NCI-H2029 treated with DMSO at 0.1 percent for 48 hours (cell line): Measurements from ENCODE around the gene ZNF469.

Source experiments
- DNase-seq: peaks from one replicate; lab custom pipeline; 2025; lab: John Stamatoyannopoulos, UW

The ZNF469 gene

DNA sequence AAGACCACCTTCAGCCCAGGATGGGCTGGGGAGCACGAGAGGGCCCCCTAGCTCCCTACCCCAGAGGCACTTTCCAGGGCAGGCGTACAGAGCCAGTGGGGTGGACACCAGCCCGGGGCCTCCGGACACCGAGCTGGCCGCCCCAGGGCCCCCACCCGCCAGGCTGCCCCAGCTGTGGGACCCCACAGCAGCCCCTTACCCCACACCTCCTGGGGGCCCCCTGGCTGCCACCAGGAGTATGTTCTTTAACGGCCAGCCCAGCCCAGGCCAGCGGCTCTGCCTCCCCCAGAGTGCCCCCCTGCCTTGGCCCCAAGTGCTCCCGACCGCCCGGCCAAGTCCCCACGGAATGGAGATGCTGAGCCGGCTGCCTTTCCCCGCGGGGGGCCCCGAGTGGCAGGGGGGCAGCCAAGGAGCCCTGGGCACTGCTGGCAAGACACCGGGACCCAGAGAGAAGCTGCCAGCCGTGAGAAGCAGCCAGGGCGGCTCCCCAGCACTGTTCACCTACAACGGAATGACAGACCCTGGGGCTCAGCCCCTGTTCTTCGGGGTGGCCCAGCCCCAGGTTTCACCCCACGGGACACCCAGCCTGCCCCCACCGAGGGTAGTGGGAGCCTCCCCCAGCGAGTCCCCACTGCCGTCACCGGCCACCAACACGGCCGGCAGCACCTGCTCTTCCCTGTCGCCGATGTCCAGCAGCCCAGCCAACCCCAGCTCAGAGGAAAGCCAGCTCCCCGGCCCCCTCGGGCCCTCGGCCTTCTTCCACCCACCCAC lies 46.0 kb downstream of the ZNF469 start:
- DNase-seq: no peak

- DNase-seq: no peak
These were observed 46.8 kb downstream of the ZNF469 start for GRCh38 chr16:88429387-88430184.

DNA sequence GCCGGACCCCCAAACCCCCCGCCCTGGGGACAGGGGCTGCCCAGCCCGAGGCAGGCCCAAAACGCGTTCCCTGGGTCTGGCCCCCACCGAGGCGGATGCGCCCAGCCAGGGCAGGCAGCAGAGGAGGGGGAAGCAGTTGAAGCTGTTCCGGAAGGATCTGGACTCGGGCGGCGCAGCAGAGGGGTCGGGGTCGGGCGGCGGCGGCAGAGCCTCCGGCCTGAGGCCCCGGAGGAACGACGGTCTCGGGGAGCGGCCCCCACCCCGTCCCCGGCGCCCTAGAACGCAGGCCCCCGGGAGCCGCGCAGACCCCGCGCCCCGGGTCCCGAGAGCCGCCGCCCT lies 47.4 kb downstream of the ZNF469 start:
- no peak for DNase-seq

GRCh38 chr16:88430524-88431446 lies 48.0 kb downstream of the ZNF469 start:
- DNase-seq: no peak

DNA sequence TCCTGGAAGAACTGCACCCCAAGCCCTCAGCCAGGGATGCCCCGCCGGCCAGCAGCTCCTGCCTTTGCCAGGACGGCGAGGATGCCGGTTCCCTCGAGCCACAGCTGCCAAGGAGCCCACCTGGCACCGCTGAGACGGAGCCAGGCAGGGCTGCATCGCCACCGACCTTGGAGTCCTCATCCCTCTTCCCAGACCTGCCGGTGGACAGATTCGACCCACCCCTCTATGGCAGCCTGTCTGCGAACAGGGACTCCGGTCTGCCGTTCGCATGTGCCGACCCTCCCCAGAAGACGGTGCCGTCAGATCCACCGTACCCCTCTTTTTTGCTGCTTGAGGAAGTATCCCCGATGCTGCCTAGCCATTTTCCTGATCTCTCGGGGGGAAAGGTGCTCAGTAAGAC lies 48.9 kb downstream of the ZNF469 start:
- DNase-seq: no peak

DNA sequence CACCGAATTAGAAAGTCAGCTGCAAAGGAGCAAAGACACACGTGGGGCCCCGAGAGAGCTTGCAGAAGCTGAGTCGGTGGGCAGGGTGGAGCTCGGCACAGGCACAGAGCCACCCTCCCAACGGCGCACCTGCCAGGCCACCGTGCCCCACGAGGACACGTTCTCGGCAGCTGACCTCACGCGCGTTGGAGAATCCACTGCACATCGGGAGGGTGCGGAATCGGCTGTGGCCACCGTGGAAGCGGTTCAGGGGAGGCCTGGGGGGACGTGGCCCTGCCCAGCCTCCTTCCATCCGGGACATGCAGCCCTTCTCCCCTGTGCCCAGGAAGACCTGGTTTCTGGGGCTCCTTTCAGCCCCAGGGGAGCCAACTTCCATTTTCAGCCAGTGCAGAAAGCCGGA lies 49.4 kb downstream of the ZNF469 start:
- DNase-seq: no peak
